BLaER1 treated with 17β-estradiol and CSF1 and Interleukin-3, amounts not matched to agents 10 nM and 100 nM (cell line): ENCODE results near the gene CD244.
"Not testable (repeated sequence)": the region's sequence is repeated elsewhere in the genome, so short reads cannot be mapped to it uniquely, and the experiment has no call there.

Experiments
- H3K27ac ChIP-seq, 11 experiments: shearing (Covaris generic); formaldehyde crosslinking; 2 replicates each; pipeline ENCODE4 v1.8.1; 2022
- H3K27me3 ChIP-seq, 11 experiments: shearing (Covaris generic); formaldehyde crosslinking; 2 replicates each; pipeline ENCODE4 v1.8.1; 2022
- H3K36me3 ChIP-seq, 11 experiments: shearing (Covaris generic); formaldehyde crosslinking; 2 replicates each; pipeline ENCODE4 v1.8.1; 2022
- H3K4me1 ChIP-seq, 10 experiments: shearing (Covaris generic); formaldehyde crosslinking; 2 replicates each; pipeline ENCODE4 v1.8.1; 2022
- H3K4me2 ChIP-seq, 11 experiments: shearing (Covaris generic); formaldehyde crosslinking; 2 replicates each; pipeline ENCODE4 v1.8.1; 2022
- H3K4me3 ChIP-seq, 10 experiments: shearing (Covaris generic); formaldehyde crosslinking; 2 replicates each; pipeline ENCODE4 v1.8.1; 2022
- H3K9ac ChIP-seq, 11 experiments: shearing (Covaris generic); formaldehyde crosslinking; 2 replicates each; pipeline ENCODE4 v1.8.1; 2022
- H3K9me3 ChIP-seq, 11 experiments: shearing (Covaris generic); formaldehyde crosslinking; replicated peaks in 1 of 11; 2 replicates each; pipeline ENCODE4 v1.8.1; 2022
- H4K20me1 ChIP-seq, 11 experiments: shearing (Covaris generic); formaldehyde crosslinking; 2 replicates each; pipeline ENCODE4 v1.8.1; 2022
- Cebpa-rat ChIP-seq, 11 experiments: shearing (Covaris generic); IDR thresholded peaks; 2 replicates each; pipeline ENCODE4 v1.8.1; 2022

The CD244 gene

DNA sequence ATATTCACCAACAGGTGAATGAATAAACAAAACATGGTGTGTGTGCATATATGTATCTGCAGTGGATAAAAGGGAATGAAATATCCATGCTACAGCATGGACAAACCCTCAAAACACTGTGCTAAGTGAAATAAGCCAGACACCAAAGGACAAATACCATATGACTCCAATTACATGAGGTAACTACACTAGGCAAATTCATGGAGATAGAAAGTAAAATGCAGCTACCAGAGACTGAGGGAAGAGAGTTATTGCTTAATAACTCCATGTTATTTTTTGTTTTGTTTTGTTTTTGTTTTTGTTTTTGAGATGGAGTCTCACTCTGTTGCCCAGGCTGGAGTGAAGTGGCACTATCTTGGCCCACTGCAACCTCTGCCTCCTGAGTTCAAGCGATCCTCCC, 19.9 kb upstream of the CD244 start:
- Histone ChIP-seq H3K36me3 (no peaks in the 10 kb centered on the region), H3K4me1 (peaks cover 0 to 26% (median 0%) of the 10 kb centered on the region in 10 experiments; a peak in 2 of 20 replicates), H3K9ac (no peak overlapping the region), H4K20me1 (no peaks in the 10 kb centered on the region), H3K27me3 (no peaks in the 10 kb centered on the region), H3K9me3 (no peaks in the 10 kb centered on the region), H3K27ac (no peak overlapping the region), H3K4me3 (no peak overlapping the region), H3K4me2 (no peak overlapping the region)
- no peak for TF ChIP-seq Cebpa-rat (IDR thresholded peaks at IDR 0.05)

DNA sequence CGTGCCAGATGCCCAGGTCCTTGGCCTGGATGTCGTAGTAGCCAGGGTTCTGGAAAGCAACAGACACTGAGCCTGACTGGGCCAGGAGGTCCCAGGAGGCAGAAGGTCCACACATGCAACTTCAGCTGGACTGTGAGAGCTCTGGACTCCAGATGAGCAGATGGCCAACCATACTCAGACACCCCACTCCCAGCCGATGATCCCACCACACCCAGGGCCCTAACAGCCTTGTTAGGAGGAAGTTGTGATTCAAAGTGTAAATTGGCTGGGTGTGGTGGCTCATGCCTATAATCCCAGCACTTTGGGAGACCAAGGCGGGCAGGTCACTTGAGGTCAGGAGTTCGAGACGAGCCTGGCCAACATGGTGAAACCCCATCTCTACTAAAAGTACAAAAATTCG, 18.6 kb upstream of the CD244 start:
- not testable (repeated sequence) for H4K20me1 ChIP-seq, H3K4me3 ChIP-seq, H3K9me3 ChIP-seq, H3K27me3 ChIP-seq, H3K36me3 ChIP-seq, H3K27ac ChIP-seq, H3K9ac ChIP-seq
- Histone ChIP-seq H3K4me2 (peak overlapping the region in 1 of 11 experiments; percentile 28; a peak in 1 of 22 replicates), H3K4me1 (peaks cover 0 to 27% (median 0%) of the 10 kb centered on the region in 10 experiments; a peak in 2 of 20 replicates)

DNA sequence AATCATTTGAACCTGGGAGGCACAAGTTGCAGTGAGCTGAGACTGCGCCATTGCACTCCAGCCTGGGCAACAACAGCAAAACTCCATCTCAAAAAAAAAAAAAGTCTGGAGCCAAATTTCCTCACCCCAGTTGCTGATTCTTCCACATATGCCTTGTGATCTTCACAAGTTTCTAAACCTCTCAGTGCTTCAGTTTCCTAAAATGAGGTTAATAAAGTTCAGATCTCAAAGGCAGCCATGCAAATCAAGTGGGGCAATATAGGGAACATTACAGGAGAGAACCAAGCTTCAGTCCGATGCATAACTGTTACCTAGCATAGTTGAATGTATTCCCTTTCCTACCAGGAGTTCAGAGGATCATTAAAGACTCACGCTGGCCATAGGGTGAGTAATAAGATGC, 17.5 kb upstream of the CD244 start:
- H3K9ac ChIP-seq: no peak overlapping the region
- no peak overlapping the region for H3K4me3 ChIP-seq
- H3K9me3 ChIP-seq: peaks cover 0 to 8% (median 0%) of the 10 kb centered on the region in 11 experiments; a peak in 2 of 22 replicates
- no peaks in the 10 kb centered on the region for H3K27me3 ChIP-seq
- H4K20me1 ChIP-seq: no peaks in the 10 kb centered on the region
- TF ChIP-seq Cebpa-rat (IDR thresholded peaks at IDR 0.05): no peak
- H3K4me2 ChIP-seq: peak overlapping the region in 2 of 11 experiments; percentile 4 to 28; a peak in 2 of 22 replicates
- peaks cover 0 to 34% (median 0%) of the 10 kb centered on the region in 10 experiments; a peak in 2 of 20 replicates for H3K4me1 ChIP-seq
- H3K27ac ChIP-seq: peak overlapping the region in 1 of 11 experiments; percentile 36; a peak in 1 of 22 replicates
- H3K36me3 ChIP-seq: no peaks in the 10 kb centered on the region

DNA sequence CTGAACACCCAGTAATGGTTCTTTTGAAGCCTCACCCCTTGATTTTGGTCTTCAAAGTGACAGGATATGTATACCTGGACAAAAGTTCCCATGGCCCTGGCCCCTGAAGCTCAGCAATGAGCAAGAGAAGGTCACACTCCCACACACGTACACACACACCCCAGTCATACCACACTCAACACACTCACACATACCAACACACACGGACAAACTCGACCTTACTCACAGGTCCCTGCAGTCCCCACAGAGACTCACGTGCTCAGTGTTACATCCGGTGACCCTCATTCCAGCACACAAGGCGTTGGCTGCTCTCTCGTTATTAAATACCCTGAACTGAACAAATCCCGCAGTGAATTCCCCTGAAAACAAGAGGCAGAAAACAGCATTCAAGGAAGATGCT, 16.4 kb upstream of the CD244 start:
- H3K36me3 ChIP-seq: no peaks in the 10 kb centered on the region
- no peaks in the 10 kb centered on the region for H3K27me3 ChIP-seq
- no peak overlapping the region for H3K9ac ChIP-seq
- TF ChIP-seq Cebpa-rat (IDR thresholded peaks at IDR 0.05): no peak
- H3K4me2 ChIP-seq: no peak overlapping the region
- no peak overlapping the region for H3K4me3 ChIP-seq
- peaks cover 0 to 34% (median 0%) of the 10 kb centered on the region in 10 experiments; a peak in 2 of 20 replicates for H3K4me1 ChIP-seq
- H4K20me1 ChIP-seq: no peaks in the 10 kb centered on the region
- no peak overlapping the region for H3K27ac ChIP-seq
- H3K9me3 ChIP-seq: peaks cover 0 to 8% (median 0%) of the 10 kb centered on the region in 11 experiments; a peak in 2 of 22 replicates

DNA sequence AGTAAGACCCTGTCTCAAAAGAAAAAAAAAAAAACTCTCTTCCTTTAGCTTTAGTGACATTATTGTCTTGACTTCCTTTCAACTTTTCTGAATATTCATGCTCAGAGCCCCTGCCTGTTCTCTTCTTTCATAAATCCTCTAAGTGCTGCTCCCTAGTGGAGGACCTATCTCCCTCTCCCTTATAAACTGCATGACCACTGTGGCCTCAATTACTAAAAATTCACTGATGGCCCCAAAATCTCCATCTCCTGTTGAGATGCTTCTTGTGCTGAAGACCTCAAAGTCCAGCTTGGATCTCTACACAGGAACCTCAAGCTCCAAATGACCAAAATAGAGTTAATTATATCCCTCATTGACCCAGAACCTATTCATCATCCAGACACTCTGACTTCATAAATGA, 14.5 kb upstream of the CD244 start:
- Histone ChIP-seq H3K4me1 (peaks cover 0 to 34% (median 0%) of the 10 kb centered on the region in 10 experiments; a peak in 2 of 20 replicates), H3K4me2 (no peak overlapping the region), H3K27ac (no peak overlapping the region), H3K9me3 (peaks cover 0 to 8% (median 0%) of the 10 kb centered on the region in 11 experiments; a peak in 3 of 22 replicates), H3K4me3 (no peak overlapping the region), H4K20me1 (no peaks in the 10 kb centered on the region), H3K27me3 (no peaks in the 10 kb centered on the region), H3K36me3 (no peaks in the 10 kb centered on the region), H3K9ac (no peak overlapping the region)
- no peak for TF ChIP-seq Cebpa-rat (IDR thresholded peaks at IDR 0.05)

DNA sequence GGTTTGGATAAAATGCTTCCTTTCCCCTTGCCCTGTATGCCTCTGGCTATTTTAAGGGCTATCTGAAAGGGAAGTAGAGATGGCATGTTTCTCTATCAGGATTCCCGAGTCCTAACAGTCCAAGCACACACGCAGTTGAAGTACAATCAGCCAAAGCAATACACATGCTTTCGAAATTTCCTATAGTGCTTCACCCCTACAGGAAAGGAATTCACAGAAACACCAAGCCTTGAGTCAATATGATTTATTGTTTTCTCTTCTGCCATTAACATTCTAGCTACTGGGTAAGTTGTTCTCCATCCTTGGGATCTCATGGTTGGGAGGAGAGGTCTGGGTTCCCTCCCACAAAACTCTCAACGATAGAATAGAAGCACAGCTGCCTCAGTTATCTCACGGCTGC, 13.6 kb upstream of the CD244 start:
- Histone ChIP-seq H3K4me3 (no peak overlapping the region), H3K4me2 (peak overlapping the region in 1 of 11 experiments; percentile 15; a peak in 1 of 22 replicates), H3K36me3 (no peaks in the 10 kb centered on the region), H3K27me3 (no peaks in the 10 kb centered on the region), H3K4me1 (peaks cover 0 to 33% (median 0%) of the 10 kb centered on the region in 10 experiments; a peak in 2 of 20 replicates), H3K9ac (no peak overlapping the region), H3K9me3 (peaks cover 0 to 8% (median 0%) of the 10 kb centered on the region in 11 experiments; a peak in 3 of 22 replicates), H4K20me1 (no peaks in the 10 kb centered on the region), H3K27ac (no peak overlapping the region)
- no peak for TF ChIP-seq Cebpa-rat (IDR thresholded peaks at IDR 0.05)

DNA sequence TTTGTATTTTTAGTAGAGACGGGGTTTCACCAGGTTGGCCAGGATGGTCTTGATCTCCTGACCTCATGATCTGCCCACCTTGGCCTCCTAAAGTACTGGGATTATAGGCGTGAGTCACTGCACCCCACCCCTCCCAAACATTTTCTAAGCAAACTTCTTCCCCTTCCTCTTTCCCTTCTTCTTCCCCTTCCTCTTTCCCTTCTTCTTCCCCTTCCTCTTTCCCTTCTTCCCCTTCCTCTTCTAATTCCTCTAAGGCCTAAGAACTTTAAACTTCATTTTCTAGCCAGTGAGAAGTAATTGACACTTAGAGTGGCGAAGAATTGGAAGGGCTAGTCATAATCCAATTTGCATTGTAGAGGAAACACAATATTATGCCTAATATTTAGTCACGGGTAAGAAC, 12.9 kb upstream of the CD244 start:
- H3K9ac ChIP-seq, H3K27ac ChIP-seq, H4K20me1 ChIP-seq, H3K9me3 ChIP-seq, H3K4me3 ChIP-seq, H3K36me3 ChIP-seq, H3K27me3 ChIP-seq: not testable (repeated sequence)
- Histone ChIP-seq H3K4me2 (peak overlapping the region in 1 of 11 experiments; percentile 18; a peak in 1 of 22 replicates), H3K4me1 (peaks cover 0 to 25% (median 0%) of the 10 kb centered on the region in 10 experiments; a peak in 2 of 20 replicates)

DNA sequence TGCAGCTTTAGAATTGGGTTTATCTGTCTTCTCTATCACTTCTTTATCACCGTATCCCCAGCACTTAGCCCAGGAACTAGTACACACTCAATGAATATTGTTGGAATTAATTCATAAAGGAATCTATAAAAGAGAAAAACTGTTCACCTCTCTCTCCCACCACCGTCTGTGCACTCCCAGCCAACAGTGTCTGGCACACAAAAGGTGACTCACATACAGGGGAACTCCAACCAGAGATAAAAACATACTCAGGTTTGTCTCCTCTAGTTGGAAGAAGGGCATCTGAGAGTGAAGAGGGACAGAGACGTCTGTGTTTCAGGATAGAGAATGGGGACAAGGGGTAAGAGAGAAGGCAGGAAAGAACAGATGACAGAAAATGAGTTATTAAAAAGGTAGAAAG, 12.2 kb upstream of the CD244 start:
- no peak overlapping the region for H3K27ac ChIP-seq
- H4K20me1 ChIP-seq: no peaks in the 10 kb centered on the region
- no peaks in the 10 kb centered on the region for H3K27me3 ChIP-seq
- H3K4me1 ChIP-seq: peaks cover 0 to 19% (median 0%) of the 10 kb centered on the region in 10 experiments; a peak in 2 of 20 replicates
- peaks cover 0 to 8% (median 0%) of the 10 kb centered on the region in 11 experiments; a peak in 3 of 22 replicates for H3K9me3 ChIP-seq
- no peak for TF ChIP-seq Cebpa-rat (IDR thresholded peaks at IDR 0.05)
- H3K4me3 ChIP-seq: no peak overlapping the region
- H3K4me2 ChIP-seq: no peak overlapping the region
- H3K36me3 ChIP-seq: no peaks in the 10 kb centered on the region
- H3K9ac ChIP-seq: no peak overlapping the region

DNA sequence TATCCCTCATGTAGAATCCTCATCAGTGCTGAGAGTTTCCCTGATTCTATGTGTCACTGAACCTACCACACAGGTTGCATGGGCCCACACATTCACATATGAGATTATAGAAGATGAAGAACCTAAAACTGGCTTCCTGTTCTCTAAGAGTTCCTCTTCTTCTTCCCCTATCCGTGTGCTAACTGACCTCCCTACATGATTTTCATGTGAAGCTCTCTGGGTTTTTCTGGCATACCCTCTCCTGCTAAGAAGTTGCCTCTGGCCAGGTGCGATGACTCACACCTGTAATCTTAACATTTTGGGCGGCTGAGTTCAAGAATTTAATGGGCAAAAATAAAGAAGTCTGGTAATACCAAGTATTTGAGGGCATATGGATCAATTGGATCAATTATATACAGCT, 5.5 kb upstream of the CD244 start:
- Histone ChIP-seq H3K4me2 (peak overlapping the region in 3 of 11 experiments; percentile 12 to 48 (median 16); a peak in 4 of 22 replicates), H3K27ac (no peak overlapping the region), H3K4me3 (no peak overlapping the region), H3K36me3 (no peaks in the 10 kb centered on the region), H4K20me1 (no peaks in the 10 kb centered on the region), H3K9me3 (no peaks in the 10 kb centered on the region; a peak in 1 of 22 replicates), H3K9ac (no peak overlapping the region), H3K27me3 (no peaks in the 10 kb centered on the region), H3K4me1 (peaks cover 15 to 36% (median 18%) of the 10 kb centered on the region in 10 experiments)
- no peak for TF ChIP-seq Cebpa-rat (IDR thresholded peaks at IDR 0.05)

DNA sequence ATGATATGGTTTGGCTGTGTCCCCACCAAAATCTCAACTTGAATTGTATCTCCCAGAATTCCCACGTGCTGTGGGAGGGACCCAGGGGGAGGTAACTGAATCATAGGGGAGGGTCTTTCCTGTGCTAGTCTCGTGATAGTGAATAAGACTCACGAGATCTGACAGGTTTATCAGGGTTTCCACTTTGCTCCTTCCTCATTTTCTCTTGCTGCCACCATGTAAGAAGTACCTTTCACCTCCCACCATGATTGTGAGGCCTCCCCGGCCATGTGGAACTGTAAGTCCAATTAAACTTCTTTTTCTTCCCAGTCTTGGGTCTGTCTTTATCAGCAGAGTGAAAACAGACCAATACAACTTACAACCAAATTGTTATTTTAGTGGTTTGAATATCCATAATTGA, 5.0 kb upstream of the CD244 start:
- H4K20me1 ChIP-seq, H3K4me3 ChIP-seq, H3K36me3 ChIP-seq, H3K9ac ChIP-seq, H3K27ac ChIP-seq, H3K27me3 ChIP-seq, H3K9me3 ChIP-seq: not testable (repeated sequence)
- H3K4me2 ChIP-seq: peak overlapping the region in 3 of 11 experiments; percentile 12 to 48 (median 16); a peak in 4 of 22 replicates
- H3K4me1 ChIP-seq: peaks cover 20 to 41% (median 23%) of the 10 kb centered on the region in 10 experiments
